Right atrium auricular region (tissue), 2 donors: ENCODE data around the gene ROCK2. TPM values are rescaled to one million over a fixed set of nuclear protein-coding genes. Genes with fewer than 3 reads are reported as not detected.

ENCODE experiments used
- DNase-seq: peaks from one replicate; pipeline ENCODE4 v3.0.0-alpha.2; 2019; ENCODE audit warnings: low spot score
- H3K27ac ChIP-seq, 2 donors: fragments of 200-600 bp; sonication (generic); 1 replicate in 1 of 2; 2 replicates in 1 of 2; pipeline ENCODE4 v1.5.1; 2016 to 2019
- H3K27me3 ChIP-seq, 2 donors: fragments of 200-600 bp; sonication (generic); one replicate each; pipeline versions ENCODE4 v1.5.1 to v1.6.0; 2017 to 2019
- H3K36me3 ChIP-seq: fragments of 200-600 bp; sonication (generic); one replicate; pipeline ENCODE4 v1.5.1; 2016
- H3K4me1 ChIP-seq, 2 donors: fragments of 200-600 bp; sonication (generic); one replicate each; pipeline versions ENCODE4 v1.5.1 to v1.6.0; 2017 to 2019
- H3K4me3 ChIP-seq, 2 donors: fragments of 200-600 bp; sonication (generic); 1 replicate in 1 of 2; 2 replicates in 1 of 2; pipeline ENCODE4 v1.5.1; 2017 to 2019; ENCODE audit warnings: mild to moderate bottlenecking in 1 of 2, moderate library complexity in 1 of 2
- H3K9me3 ChIP-seq, 2 donors: fragments of 200-600 bp; sonication (generic); one replicate each; pipeline ENCODE4 v1.5.1; 2019
- CTCF ChIP-seq, 2 donors: fragments of 200-600 bp; sonication (generic); IDR thresholded peaks; one replicate each; pipeline ENCODE4 v1.5.1; 2019; ENCODE audit warnings: antibody characterized with exemption in 2 of 2
- total RNA-seq, 2 donors: library from RNA; depleted of rRNA; stranded (reverse); fragments of >200 nt; gene quantifications; one replicate each; pipeline ENCODE4 v1.1.0, GENCODE V29; 2016

ROCK2 gene
- total RNA-seq, 2 donors from 2014 or later, result 32.3 to 32.6 TPM

- Histone ChIP-seq H3K4me1 (no peaks in the 10 kb centered on the region), H3K27ac (no peak overlapping the region), H3K9me3 (no peaks in the 10 kb centered on the region), H3K36me3 (no peaks in the 10 kb centered on the region), H3K4me3 (no peak overlapping the region), H3K27me3 (no peaks in the 10 kb centered on the region)
- no peak for DNase-seq
- TF ChIP-seq CTCF (IDR thresholded peaks at IDR 0.05), result no peak
Observed at GRCh38 chr2:11142987-11143386, 201.4 kb downstream of the ROCK2 start.

- H3K9me3 ChIP-seq, result no peaks in the 10 kb centered on the region
- no peak overlapping the region for H3K4me3 ChIP-seq
- DNase-seq, result no peak
- H3K4me1 ChIP-seq, result no peaks in the 10 kb centered on the region
- TF ChIP-seq CTCF (IDR thresholded peaks at IDR 0.05), result no peak
- no peak overlapping the region for H3K27ac ChIP-seq
- H3K27me3 ChIP-seq, result no peaks in the 10 kb centered on the region
- no peaks in the 10 kb centered on the region for H3K36me3 ChIP-seq
Observed at GRCh38 chr2:11142330-11142729, 202.1 kb downstream of the ROCK2 start.

- H3K27me3 ChIP-seq, result no peaks in the 10 kb centered on the region
- no peak for DNase-seq
- TF ChIP-seq CTCF (IDR thresholded peaks at IDR 0.05), result no peak
- no peak overlapping the region for H3K27ac ChIP-seq
- H3K4me3 ChIP-seq, result no peak overlapping the region
- H3K36me3 ChIP-seq, result no peaks in the 10 kb centered on the region
- H3K9me3 ChIP-seq, result no peaks in the 10 kb centered on the region
- H3K4me1 ChIP-seq, result no peaks in the 10 kb centered on the region
Observed at GRCh38 chr2:11141319-11141718, 203.1 kb downstream of the ROCK2 start.

GRCh38 chr2:11140492-11140891 is 203.9 kb downstream of the ROCK2 start:
- DNase-seq, result no peak
- no peaks in the 10 kb centered on the region for H3K4me1 ChIP-seq
- no peaks in the 10 kb centered on the region for H3K9me3 ChIP-seq
- no peaks in the 10 kb centered on the region for H3K36me3 ChIP-seq
- H3K27me3 ChIP-seq, result no peaks in the 10 kb centered on the region
- H3K27ac ChIP-seq, result no peak overlapping the region
- no peak for TF ChIP-seq CTCF (IDR thresholded peaks at IDR 0.05)
- no peak overlapping the region for H3K4me3 ChIP-seq

- H3K36me3 ChIP-seq, result no peaks in the 10 kb centered on the region
- no peaks in the 10 kb centered on the region for H3K9me3 ChIP-seq
- H3K4me1 ChIP-seq, result peaks cover 0 to 25% of the 10 kb centered on the region in 2 donors
- no peak overlapping the region for H3K4me3 ChIP-seq
- H3K27me3 ChIP-seq, result no peaks in the 10 kb centered on the region
- DNase-seq, result no peak
- no peak overlapping the region for H3K27ac ChIP-seq
- TF ChIP-seq CTCF (IDR thresholded peaks at IDR 0.05), result no peak
Observed at GRCh38 chr2:11134349-11134748, 210.1 kb downstream of the ROCK2 start.

GRCh38 chr2:11133936-11134320 is 210.5 kb downstream of the ROCK2 start:
- no peaks in the 10 kb centered on the region for H3K9me3 ChIP-seq
- peak overlapping the region in 1 of 2 donors; percentile 56 for H3K4me3 ChIP-seq
- H3K27ac ChIP-seq, result no peak overlapping the region
- DNase-seq, result no peak
- no peaks in the 10 kb centered on the region for H3K36me3 ChIP-seq
- H3K27me3 ChIP-seq, result no peaks in the 10 kb centered on the region
- H3K4me1 ChIP-seq, result peaks cover 0 to 27% of the 10 kb centered on the region in 2 donors
- no peak for TF ChIP-seq CTCF (IDR thresholded peaks at IDR 0.05)
